Measurements from ENCODE around the gene KIAA1614.

The KIAA1614 gene

GRCh38 chr1:180909005-180909414 lies 3.7 kb upstream of the KIAA1614 start:
- DNase-seq = no peak

- DNase-seq = no peak
Measured at GRCh38 chr1:180909462-180909976, 3.2 kb upstream of the KIAA1614 start.

- DNase-seq = no peak
Measured at GRCh38 chr1:180911640-180912191, 981 bp upstream of the KIAA1614 start.

GRCh38 chr1:180912211-180912800 lies 391 bp upstream of the KIAA1614 start:
- DNase-seq = no peak

- DNase-seq = no peak
Measured at GRCh38 chr1:180915426-180915965, 2.8 kb downstream of the KIAA1614 start.

DNA sequence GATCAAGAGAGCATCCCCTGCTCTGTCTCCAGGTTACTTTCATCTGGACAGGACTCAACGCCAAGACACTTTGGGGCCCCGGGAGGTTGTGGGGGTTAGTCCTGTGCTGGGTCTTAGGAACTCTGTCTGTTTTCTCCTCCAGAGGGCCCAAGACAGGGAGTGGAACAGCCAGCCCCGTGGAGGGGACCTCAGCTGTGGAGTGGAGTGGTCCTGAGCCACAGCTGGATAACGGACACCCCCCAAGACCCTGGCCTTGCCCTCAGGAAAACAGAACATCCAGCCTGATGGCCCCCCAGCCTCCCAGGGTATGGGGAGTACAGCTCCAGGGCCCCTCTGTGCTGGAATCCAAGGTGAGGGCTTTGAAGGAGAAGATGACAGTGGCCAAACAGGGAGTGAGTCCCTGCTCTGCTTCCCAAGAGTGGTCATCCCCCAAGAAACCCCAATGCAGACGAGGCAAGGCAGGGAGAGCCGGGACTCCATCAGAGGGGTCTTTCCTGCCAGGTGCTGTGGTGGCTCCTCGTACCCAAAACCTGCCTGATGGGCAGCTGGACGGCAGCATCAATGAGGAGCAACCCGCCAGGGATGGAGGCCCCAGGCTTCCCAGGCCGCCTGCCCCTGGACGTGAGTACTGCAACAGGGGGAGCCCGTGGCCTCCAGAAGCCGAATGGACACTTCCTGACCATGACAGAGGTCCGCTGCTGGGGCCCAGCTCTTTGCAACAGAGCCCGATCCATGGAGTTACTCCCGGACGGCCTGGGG lies 3.5 kb downstream of the KIAA1614 start:
- no peak for DNase-seq

DNA sequence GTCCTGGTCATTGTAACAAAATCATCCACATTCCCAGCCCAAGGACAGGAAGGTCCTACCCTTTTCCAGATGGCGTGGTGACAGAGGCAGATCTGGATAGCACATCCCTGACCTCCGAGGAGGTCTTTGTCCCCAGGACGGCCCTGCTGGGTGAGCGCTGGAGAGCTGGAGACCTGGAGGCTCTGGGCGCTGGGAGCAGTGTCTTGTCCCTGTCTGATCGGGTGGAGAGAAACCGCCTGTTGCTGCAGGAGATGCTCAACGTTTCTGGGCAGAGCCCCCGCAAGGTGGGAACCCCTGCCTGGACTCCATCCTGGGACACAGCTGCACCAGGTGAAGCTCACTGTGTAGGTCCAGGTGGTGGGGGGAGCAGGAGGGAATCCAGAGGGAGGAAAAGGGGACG lies 4.1 kb downstream of the KIAA1614 start:
- DNase-seq = no peak

- DNase-seq = no peak
Measured at GRCh38 chr1:180917306-180918065, 4.8 kb downstream of the KIAA1614 start.

DNA sequence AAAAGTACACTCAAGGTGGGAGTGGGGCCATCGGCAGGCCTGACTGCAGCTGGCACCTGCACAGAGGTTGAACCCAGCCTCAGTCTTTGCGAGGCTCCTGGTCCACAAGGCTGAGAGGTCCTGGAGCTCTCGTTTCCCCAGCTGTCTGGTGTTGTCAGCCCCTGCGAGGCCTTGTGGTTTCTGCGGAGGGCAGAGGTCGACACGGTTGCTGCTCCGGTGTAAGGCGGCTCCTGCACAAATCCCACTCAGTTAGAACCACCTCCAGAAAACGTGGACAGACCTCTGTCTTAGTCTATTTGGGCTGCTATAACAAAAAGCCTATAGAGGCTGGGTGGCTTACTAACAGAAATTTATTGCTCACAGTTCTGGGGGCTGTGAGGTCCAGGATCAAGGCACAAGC lies 5.8 kb downstream of the KIAA1614 start:
- DNase-seq = no peak

DNA sequence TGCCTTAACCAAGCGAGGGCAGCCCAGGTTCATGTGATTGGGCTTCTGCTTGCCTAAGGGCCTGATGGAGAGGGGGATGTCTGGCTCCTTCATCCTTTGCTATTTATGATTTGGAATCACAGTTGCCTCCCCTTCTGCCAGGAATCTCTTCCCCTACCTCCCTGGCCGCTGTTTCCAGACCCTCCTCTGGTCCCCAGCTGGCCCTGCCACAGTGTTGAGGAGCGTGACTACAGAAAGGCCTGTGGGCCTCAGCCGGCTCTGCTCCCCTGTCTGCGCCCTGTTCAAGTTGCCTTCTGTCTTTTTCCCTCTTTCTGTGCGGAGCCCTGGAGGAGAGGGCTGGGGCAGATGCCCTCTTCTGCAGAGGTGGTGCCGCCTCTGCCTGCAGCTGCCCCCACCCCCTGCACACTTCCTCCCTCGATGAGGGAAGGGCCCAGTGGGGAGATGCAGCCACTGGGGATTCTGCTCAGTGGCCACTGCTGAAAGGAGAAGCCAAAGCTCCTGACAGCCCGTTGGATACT lies 6.5 kb downstream of the KIAA1614 start:
- DNase-seq = no peak

- DNase-seq = no peak
Measured at GRCh38 chr1:180920193-180920592, 7.5 kb downstream of the KIAA1614 start.

DNA sequence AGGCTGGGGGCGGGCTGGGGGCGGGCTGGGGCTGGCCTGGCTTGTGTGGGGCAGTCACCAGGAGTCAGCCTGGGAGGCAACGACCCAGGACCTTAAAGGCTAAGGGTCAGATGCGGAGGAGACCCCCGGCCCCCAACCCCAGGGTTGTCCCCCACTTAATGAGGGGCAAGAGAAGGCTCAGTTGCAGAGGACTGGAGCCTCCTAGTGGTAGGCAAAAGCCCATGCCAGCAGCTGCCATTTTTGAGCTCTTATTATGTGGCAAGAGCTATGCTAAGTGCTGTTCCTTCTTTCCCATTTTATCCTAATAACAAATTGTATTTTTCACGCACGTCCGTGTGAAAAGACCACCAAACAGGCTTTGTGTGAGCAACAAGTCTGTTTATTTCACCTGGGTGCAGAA lies 8.0 kb downstream of the KIAA1614 start:
- no peak for DNase-seq

GRCh38 chr1:180921386-180921785 lies 8.7 kb downstream of the KIAA1614 start:
- DNase-seq = no peak

DNA sequence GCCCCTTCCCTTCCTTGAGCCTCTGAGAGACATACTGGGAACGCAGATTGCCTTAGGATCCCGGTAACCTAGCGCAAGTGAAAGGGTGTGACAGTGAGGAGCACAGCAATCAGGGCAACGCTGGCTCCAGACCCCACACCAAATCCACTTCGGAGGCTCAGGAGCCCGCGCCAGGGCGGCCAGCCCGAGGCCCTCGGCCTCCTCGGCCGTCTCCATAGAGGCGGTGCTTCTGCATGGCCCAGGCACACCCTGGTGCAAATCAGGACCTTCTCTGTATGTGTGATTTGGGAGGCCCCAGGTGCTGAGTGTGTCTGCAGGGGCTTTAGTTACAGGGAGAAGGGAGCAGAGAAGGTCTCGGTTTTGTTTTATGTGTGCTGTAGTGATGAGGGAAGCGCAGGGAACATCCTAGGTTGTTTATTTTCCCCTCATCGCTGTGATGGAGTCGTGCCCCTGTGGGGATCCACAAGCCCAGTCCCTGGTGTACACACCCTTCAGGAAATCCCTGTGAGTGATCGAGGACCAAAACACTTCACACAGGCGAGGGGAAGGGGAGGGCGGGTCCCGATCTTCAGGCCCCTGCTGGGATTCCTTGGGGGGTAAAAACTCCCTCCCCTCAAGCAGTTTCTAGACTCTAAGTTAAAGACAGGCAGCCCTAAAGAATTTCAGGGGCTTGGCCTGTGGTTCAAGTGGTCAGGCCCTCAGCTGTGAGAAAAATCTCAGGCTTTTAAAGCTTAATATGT lies 9.4 kb downstream of the KIAA1614 start:
- no peak for DNase-seq

DNA sequence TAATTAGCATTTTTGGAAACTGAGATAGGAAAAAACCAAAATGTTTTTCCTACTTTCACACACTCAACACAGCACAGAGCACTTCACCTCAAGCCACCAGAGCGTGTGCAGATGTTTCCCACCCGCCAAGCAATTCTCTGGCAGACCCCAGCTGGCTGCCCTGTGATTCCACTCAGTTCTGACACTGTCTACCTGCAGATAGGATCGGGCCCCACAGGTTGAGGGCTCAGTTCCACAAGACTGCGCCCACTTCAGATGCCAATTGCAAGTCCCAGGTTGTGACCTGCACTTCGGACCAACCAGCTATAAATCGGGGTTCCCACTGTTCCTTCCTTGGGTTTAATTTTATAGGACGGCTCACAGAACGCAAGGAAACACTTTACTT lies 9.9 kb downstream of the KIAA1614 start:
- no peak for DNase-seq

GRCh38 chr1:180923021-180923841 lies 10.5 kb downstream of the KIAA1614 start:
- no peak for DNase-seq

GRCh38 chr1:180923887-180924286 lies 11.2 kb downstream of the KIAA1614 start:
- DNase-seq = no peak

- DNase-seq = no peak
Measured at GRCh38 chr1:180924939-180925338, 12.2 kb downstream of the KIAA1614 start.

DNA sequence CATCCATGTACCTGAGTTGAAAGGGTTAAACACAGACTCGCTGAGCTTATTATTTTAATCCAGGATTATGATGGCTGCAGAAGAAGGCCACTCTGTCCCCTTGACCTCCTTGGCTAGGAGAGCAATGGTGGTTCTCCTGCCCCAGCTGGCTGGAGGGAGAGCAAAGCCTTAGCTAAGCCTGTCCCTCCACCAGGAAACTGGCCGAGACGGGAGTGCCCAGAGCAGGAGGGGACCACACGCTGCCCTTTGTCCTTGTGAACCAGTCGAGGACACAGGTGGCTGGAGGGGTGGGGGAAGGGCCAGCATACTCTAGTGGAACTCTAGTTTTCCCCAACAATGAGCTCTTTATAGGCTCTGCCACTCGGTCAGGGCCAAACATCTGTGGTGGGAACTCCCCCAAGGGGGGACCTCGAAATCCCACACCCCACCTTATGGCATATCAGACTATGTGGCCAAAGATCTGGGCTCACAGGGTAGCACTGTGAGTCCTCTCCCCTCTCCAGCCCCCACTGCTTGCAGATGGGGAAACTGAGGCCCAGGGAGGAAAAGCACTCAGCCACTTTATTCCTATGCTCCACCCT lies 12.9 kb downstream of the KIAA1614 start:
- DNase-seq = no peak

- DNase-seq = no peak
Measured at GRCh38 chr1:180926164-180926981, 13.7 kb downstream of the KIAA1614 start.
